Naive thymus-derived CD8-positive, alpha-beta T cell (primary cell): ENCODE measurements around the gene MEIKIN. TPM values are rescaled to one million over a fixed set of nuclear protein-coding genes. Genes with fewer than 3 reads are reported as not detected.
"Not testable (repeated sequence)": the region's sequence is repeated elsewhere in the genome, so short reads cannot be mapped to it uniquely, and the experiment has no call there.

ENCODE experiments used
- ATAC-seq, 2 donors: fragments of 150-1000 bp; cut with Tn5 transposase in 1 of 2; sonication (Bioruptor Pico), chemical (Tn5 transposase) in 1 of 2; 1 replicate in 1 of 2; 2 replicates in 1 of 2; pipeline ENCODE4 v1.10.0; 2021; ENCODE audit warnings: mild to moderate bottlenecking in 2 of 2, moderate library complexity in 2 of 2
- POLR2A ChIA-PET: fragments of 350-600 bp; sonication (Branson Sonifier 250); formaldehyde crosslinking; loops from one replicate; lab custom pipeline; 2021; ENCODE audit warnings: antibody characterized with exemption; lab: Charles Lee
- DNase-seq, 10 donors: peaks; one replicate each; pipeline versions ENCODE4 v3.0.0 to v3.0.0-alpha.2; 2020 to 2022
- H3K27ac Mint-ChIP-seq, 10 donors: one replicate each; pipeline ENCODE4 v1.8.0; 2020 to 2022; ENCODE audit warnings: mild to moderate bottlenecking in 10 of 10, mixed read lengths in 10 of 10, moderate library complexity in 4 of 10, inconsistent platforms in 1 of 10
- H3K27me3 Mint-ChIP-seq, 5 donors: one replicate each; pipeline ENCODE4 v1.8.0; 2021 to 2022; ENCODE audit warnings: mixed read lengths in 5 of 5
- H3K36me3 Mint-ChIP-seq, 3 donors: one replicate each; pipeline ENCODE4 v1.8.0; 2020 to 2022; ENCODE audit warnings: mixed read lengths in 3 of 3, mild to moderate bottlenecking in 2 of 3, inconsistent platforms in 1 of 3
- H3K4me1 Mint-ChIP-seq, 4 donors: one replicate each; pipeline ENCODE4 v1.8.0; 2021 to 2022; ENCODE audit warnings: mixed read lengths in 4 of 4
- H3K4me3 Mint-ChIP-seq, 10 donors: one replicate each; pipeline ENCODE4 v1.8.0; 2020 to 2022; ENCODE audit warnings: mild to moderate bottlenecking in 10 of 10, mixed read lengths in 10 of 10, moderate library complexity in 6 of 10, inconsistent platforms in 1 of 10
- H3K9me3 Mint-ChIP-seq, 9 donors: one replicate each; pipeline ENCODE4 v1.8.0; 2020 to 2022; ENCODE audit warnings: mixed read lengths in 9 of 9, mild to moderate bottlenecking in 3 of 9, inconsistent platforms in 1 of 9, moderate library complexity in 1 of 9
- polyA plus RNA-seq, 3 donors: library from polyadenylated mRNA; unstranded; fragments of 300-500 nt; fragmentation: Illumina TruSeq; gene quantifications; one replicate each; pipeline ENCODE4 v1.2.3, GENCODE V29; 2021
- total RNA-seq, 8 experiments: library from RNA in 2 of 8; stranded (reverse) in 2 of 8; gene quantifications; one replicate each; pipeline ENCODE4 v1.2.3 and lab custom pipeline; 2021 to 2026

Gene MEIKIN
- total and polyA plus RNA-seq, 5 experiments from 2014 or later = 2.7 to 2.8 TPM; not detected in 3

DNA sequence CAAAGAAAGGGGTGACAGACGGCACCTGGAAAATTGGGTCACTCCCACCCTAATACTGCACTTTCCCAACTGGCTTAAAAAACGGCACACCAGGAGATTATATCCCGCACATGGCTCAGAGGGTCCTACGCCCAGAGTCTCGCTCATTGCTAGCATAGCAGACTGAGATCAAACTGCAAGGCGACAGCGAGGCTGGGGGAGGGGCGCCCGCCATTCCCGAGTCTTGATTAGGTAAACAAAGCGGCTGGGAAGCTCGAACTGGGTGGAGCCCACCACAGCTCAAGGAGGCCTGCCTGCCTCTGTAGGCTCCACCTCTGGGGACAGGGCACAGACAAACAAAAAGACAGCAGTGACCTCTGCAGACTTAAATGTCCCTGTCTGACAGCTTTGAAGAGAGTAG, 74.2 kb downstream of the MEIKIN start:
- H3K4me1 Mint-ChIP-seq, ATAC-seq, POLR2A ChIA-PET: not testable (repeated sequence)

DNA sequence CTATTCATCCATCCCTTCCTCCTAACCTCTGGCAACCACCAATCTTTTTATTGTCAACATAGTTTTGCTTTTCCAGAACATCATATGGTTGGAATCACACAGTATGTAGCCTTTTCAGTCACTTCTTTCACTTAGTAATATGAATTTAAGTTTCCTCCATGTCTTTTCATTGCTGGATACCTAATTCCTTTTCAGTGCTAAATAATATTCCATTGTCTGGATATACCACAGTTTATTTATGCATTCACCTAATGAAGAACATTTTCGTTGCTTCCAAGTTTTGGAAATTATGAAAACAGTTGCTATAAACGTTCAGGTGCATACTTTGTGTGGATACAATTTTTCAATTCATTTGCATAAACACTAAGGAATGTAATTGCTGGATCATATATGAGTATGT, 77.9 kb downstream of the MEIKIN start:
- POLR2A ChIA-PET = no interaction called here
- no peak for DNase-seq
- ATAC-seq = no peak
- peaks cover 0 to 1% (median 0%) of the 10 kb centered on the region in 4 donors for H3K4me1 Mint-ChIP-seq
- peaks cover 20 to 83% (median 39%) of the 10 kb centered on the region in 9 donors for H3K9me3 Mint-ChIP-seq
- H3K36me3 Mint-ChIP-seq = peaks cover 11 to 68% (median 45%) of the 10 kb centered on the region in 3 donors
- peaks cover 0 to 4% (median 0%) of the 10 kb centered on the region in 5 donors for H3K27me3 Mint-ChIP-seq
- H3K27ac Mint-ChIP-seq = no peak overlapping the region
- H3K4me3 Mint-ChIP-seq = no peak overlapping the region

More for the DNA sequence above, 74.2 kb downstream of the MEIKIN start:
- Mint-ChIP-seq H3K36me3 (peaks cover 4 to 42% (median 30%) of the 10 kb centered on the region in 3 donors), H3K9me3 (peaks cover 10 to 66% (median 18%) of the 10 kb centered on the region in 9 donors)
- not testable (repeated sequence) for H3K27ac Mint-ChIP-seq, DNase-seq, H3K4me3 Mint-ChIP-seq, H3K27me3 Mint-ChIP-seq

DNA sequence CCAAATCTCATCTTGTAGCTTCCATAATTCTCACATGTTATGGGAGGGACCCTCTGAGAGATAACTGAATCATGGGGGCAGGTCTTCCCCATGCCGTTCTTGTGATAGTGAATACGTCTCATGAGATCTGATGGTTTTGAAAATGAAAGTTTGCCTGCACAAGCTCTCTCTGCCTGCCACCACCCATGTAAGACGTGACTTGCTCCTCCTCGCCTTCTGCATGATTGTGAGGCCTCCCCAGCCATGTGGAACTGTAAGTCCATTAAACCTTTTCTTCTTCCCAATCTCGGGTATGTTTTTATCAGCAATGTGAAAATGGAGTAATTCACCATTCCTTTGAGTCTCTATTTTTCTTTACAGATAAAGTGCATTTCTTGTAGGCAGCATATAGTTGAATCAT, 81.8 kb downstream of the MEIKIN start:
- Mint-ChIP-seq H3K4me3 (no peak overlapping the region), H3K27me3 (peaks cover 0 to 4% (median 0%) of the 10 kb centered on the region in 5 donors), H3K27ac (no peak overlapping the region), H3K9me3 (peaks cover 16 to 66% (median 37%) of the 10 kb centered on the region in 9 donors), H3K36me3 (peaks cover 9 to 48% (median 42%) of the 10 kb centered on the region in 3 donors), H3K4me1 (no peaks in the 10 kb centered on the region)
- ATAC-seq = no peak
- no peak for DNase-seq
- POLR2A ChIA-PET = no interaction called here

DNA sequence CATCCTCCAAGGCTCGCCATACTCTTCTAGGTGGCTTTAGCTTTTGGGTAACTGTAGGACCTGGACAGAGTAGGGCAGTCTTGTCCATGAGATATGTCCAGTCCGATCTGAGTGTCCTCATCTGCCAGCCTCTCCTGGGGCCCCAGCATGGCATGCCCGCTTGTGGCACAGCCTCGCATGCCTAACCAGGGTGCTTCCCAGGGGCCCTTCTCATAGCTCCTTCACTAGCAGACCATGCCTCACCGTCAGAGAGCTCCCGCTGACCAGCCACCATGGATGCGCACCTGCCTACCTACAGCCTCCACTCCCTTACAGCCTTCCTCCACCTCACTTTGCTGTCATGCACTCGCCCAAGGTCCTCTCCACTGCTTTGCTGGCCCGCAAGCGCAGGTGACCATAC, 88.1 kb downstream of the MEIKIN start:
- DNase-seq (no peak), ATAC-seq (no peak)
- Mint-ChIP-seq H3K36me3 (peaks cover 0 to 10% (median 5%) of the 10 kb centered on the region in 3 donors), H3K4me1 (peaks cover 6 to 17% (median 13%) of the 10 kb centered on the region in 4 donors), H3K27ac (no peak overlapping the region), H3K9me3 (peaks cover 0 to 7% (median 1%) of the 10 kb centered on the region in 9 donors), H3K4me3 (no peak overlapping the region), H3K27me3 (no peaks in the 10 kb centered on the region)
- POLR2A ChIA-PET = no interaction called here

DNA sequence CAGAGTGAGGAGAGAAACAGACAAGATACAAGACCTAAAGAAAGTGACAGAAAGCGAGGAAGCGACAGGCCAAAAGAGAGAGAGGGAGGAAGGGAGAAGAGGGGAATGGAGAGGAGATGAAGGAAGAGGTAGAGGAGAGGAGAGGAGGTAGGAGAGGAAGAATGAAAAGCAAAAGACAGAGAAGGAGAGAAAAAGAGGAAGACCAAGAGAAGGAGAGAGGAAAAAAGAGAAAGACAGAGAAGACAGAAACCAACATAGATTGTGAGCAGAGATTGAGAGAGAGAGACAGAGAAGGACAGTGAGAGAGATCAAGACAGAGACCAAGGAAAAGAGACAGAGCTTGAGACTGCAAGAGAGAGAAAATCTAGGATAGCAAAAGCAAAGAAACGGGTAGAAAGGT, 90.0 kb downstream of the MEIKIN start:
- Mint-ChIP-seq H3K9me3 (peaks cover 0 to 10% (median 4%) of the 10 kb centered on the region in 9 donors), H3K4me1 (peaks cover 6 to 17% (median 13%) of the 10 kb centered on the region in 4 donors), H3K36me3 (peaks cover 0 to 14% (median 10%) of the 10 kb centered on the region in 3 donors), H3K4me3 (no peak overlapping the region), H3K27me3 (no peaks in the 10 kb centered on the region), H3K27ac (peak overlapping the region in 6 of 10 donors; percentile 4 to 90 (median 34))
- ATAC-seq (no peak), DNase-seq (no peak)
- POLR2A ChIA-PET = no interaction called here

DNA sequence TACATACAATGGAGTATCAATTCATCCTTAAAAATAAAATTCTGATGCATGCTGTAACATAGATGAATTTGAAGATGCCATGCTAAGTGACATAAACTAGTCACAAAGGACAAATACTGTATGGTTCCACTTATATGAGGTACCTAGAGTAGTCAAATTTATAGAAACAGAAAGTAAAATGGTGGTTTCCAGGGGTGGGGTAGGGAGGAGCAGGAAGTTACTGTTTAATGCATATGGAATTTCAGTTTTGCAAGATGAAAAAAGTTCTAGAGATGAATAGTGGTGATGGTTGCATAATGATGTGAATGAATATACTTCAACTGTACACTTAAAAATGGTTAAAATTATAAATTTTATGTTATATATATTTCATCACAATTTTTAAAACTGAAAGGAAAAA, 91.3 kb downstream of the MEIKIN start:
- Mint-ChIP-seq H3K4me1 (peaks cover 6 to 17% (median 13%) of the 10 kb centered on the region in 4 donors), H3K27ac (peak overlapping the region in 2 of 10 donors; percentile 22 to 51), H3K27me3 (no peaks in the 10 kb centered on the region), H3K4me3 (peak overlapping the region in 1 of 10 donors; percentile 38), H3K36me3 (peaks cover 0 to 24% (median 10%) of the 10 kb centered on the region in 3 donors), H3K9me3 (peaks cover 0 to 18% (median 14%) of the 10 kb centered on the region in 9 donors)
- DNase-seq (no peak), ATAC-seq (peak in 1 of 2 donors; percentile 38)
- POLR2A ChIA-PET = no interaction called here

DNA sequence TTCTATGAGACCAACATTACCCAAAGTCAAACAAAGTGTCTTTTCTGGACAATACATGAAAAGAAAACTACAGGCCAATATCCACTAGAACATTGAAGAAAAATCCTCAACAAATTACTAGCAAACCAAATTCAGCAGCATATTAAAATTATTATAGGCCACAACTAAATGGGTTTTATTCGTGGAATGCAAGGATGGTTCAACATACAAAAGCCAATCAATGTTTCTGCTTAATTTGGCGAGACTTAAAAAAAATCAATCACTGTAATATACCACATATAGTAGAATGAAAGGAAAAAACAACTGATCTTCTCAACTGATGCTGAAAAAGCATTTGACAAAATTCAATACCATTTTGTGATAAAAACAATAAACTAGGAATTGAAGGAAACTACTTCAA, 96.8 kb downstream of the MEIKIN start:
- H3K27ac Mint-ChIP-seq = no peak overlapping the region
- peaks cover 0 to 60% (median 39%) of the 10 kb centered on the region in 3 donors for H3K36me3 Mint-ChIP-seq
- ATAC-seq = no peak
- no peak overlapping the region for H3K4me3 Mint-ChIP-seq
- peaks cover 0 to 4% (median under 1%) of the 10 kb centered on the region in 4 donors for H3K4me1 Mint-ChIP-seq
- POLR2A ChIA-PET = no interaction called here
- peaks cover 9 to 69% (median 48%) of the 10 kb centered on the region in 9 donors for H3K9me3 Mint-ChIP-seq
- H3K27me3 Mint-ChIP-seq = no peaks in the 10 kb centered on the region
- DNase-seq = no peak

DNA sequence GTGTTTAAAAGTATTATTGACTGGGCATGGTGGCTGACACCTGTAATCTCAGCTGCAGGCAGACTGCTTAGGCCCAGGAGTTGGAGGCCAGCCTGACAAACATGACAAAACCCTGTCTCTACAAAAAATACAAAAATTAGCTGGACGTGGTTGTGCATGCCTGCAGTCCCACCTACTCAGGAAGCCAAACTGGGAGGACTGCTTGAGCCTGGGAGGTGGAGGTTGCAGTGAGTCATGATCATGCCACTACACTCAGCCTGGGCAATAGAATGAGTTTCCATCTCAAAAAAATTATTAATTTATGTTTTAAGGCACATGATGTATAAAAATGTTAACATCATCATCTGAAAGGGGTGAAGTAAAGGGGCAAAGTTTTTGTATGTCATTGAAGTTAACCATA, 98.9 kb downstream of the MEIKIN start:
- Mint-ChIP-seq H3K27ac (no peak overlapping the region), H3K9me3 (peaks cover 7 to 91% (median 57%) of the 10 kb centered on the region in 9 donors), H3K4me1 (no peaks in the 10 kb centered on the region), H3K4me3 (no peak overlapping the region), H3K27me3 (no peaks in the 10 kb centered on the region), H3K36me3 (peaks cover 2 to 64% (median 51%) of the 10 kb centered on the region in 3 donors)
- ATAC-seq (no peak), DNase-seq (no peak)
- POLR2A ChIA-PET = no interaction called here

DNA sequence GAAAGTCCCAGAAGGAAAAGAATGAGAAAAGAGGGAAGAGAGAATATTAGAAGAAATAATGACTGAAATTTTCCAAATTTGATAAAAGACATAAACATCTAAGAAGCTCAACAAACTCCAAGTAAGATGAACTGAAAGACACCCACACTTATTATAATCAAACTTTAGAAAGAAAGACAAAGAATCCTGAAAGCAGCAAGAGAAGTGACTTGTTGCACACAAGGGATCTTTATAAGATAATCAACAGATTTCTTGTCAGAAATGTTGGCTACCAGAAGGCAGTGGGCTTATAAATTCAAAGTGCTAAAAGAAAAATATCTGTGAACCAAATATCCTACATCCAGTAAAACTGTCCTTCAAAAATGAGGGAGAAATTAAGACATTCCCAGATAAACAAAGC, 99.6 kb downstream of the MEIKIN start:
- peaks cover 7 to 98% (median 57%) of the 10 kb centered on the region in 9 donors for H3K9me3 Mint-ChIP-seq
- H3K27ac Mint-ChIP-seq = no peak overlapping the region
- H3K4me3 Mint-ChIP-seq = no peak overlapping the region
- no peak for DNase-seq
- H3K4me1 Mint-ChIP-seq = no peaks in the 10 kb centered on the region
- ATAC-seq = no peak
- POLR2A ChIA-PET = no interaction called here
- H3K27me3 Mint-ChIP-seq = no peaks in the 10 kb centered on the region
- H3K36me3 Mint-ChIP-seq = peaks cover 2 to 66% (median 54%) of the 10 kb centered on the region in 3 donors

DNA sequence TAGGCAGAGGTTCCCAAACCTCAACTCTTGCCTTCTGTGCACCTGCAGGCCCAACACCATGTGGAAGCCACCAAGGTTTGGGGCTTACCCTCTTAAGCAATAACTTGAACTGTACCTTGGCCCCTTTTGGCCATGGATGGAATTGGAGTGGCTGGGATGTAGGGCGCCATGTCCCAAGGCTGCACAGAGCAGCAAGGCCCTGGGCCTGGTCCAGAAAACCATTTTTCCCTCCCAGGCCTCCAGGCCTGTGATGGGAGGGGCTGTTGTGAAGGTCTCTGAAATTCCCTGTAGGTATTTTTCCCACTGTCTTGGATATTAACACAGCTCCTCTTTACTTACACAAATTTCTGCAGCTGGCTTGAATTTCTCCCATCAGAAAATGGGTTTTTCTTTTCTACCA, 102.5 kb downstream of the MEIKIN start:
- DNase-seq, H3K27ac Mint-ChIP-seq, H3K4me3 Mint-ChIP-seq, H3K4me1 Mint-ChIP-seq, H3K27me3 Mint-ChIP-seq, ATAC-seq, POLR2A ChIA-PET: not testable (repeated sequence)
- Mint-ChIP-seq H3K9me3 (peaks cover 17 to 96% (median 61%) of the 10 kb centered on the region in 9 donors), H3K36me3 (peaks cover 7 to 68% (median 57%) of the 10 kb centered on the region in 3 donors)

DNA sequence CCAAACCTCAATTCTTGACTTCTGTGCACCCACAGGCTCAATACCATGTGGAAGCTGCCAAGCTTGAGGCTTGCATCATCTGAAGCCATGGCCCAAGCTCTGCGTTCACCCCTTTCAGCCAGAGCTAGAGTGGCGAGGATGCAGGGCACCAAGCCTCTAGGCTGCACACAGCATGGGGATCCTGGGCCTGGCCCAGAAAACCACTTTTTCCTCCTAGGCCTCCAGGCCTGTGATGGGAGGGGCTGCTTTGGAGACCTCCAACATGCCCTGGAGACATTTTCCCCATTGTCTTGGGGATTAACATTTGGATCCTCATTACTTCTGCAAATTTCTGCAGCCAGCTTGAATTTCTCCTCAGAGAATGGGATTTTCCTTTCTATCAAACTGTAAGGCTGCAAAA, 112.8 kb downstream of the MEIKIN start:
- ATAC-seq, DNase-seq, H3K4me3 Mint-ChIP-seq, H3K36me3 Mint-ChIP-seq, H3K4me1 Mint-ChIP-seq, H3K27ac Mint-ChIP-seq, POLR2A ChIA-PET, H3K27me3 Mint-ChIP-seq: not testable (repeated sequence)
- peaks cover 0 to 28% (median 9%) of the 10 kb centered on the region in 9 donors for H3K9me3 Mint-ChIP-seq

DNA sequence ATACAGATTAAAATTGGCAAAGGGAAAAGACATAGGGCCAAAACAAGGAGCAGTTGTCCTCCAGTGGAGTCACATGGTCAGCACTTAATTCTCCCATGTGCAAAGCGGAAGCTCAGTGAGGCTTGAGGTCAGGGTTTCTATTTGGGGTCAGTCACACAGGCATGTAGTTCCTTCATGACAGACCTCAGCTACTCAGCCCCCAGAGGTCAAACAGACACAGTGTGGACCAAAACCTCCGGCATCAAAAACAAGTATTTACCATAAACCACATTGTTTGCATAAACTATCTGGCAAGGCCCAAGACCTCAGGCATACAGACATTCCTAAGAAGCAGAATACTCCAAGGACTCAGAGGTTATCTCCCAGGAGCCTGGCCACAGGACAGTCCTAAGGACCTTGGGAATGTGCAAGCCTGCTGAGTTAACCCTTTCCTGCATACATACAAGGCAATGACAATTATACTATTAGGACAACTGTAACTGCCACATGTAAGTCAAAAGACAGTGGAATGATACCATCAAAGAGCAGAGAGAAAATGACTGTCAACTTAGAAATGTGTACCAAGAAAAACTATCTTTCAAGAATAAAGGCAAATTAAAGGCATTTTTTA, 120.0 kb downstream of the MEIKIN start:
- POLR2A ChIA-PET = interaction anchor here (0.6 kb wide), 1 partner anchor 184 kb away, joined by 3 read pairs; no protein-coding TSS in a partner anchor
- Mint-ChIP-seq H3K4me1 (peaks cover 0 to 2% (median 0%) of the 10 kb centered on the region in 4 donors), H3K27ac (no peak overlapping the region), H3K9me3 (peaks cover 0 to 13% (median 0%) of the 10 kb centered on the region in 9 donors), H3K27me3 (peaks cover 0 to 8% (median 0%) of the 10 kb centered on the region in 5 donors), H3K4me3 (no peak overlapping the region), H3K36me3 (peaks cover 2 to 19% (median 8%) of the 10 kb centered on the region in 3 donors)
- no peak for DNase-seq
- ATAC-seq = no peak

DNA sequence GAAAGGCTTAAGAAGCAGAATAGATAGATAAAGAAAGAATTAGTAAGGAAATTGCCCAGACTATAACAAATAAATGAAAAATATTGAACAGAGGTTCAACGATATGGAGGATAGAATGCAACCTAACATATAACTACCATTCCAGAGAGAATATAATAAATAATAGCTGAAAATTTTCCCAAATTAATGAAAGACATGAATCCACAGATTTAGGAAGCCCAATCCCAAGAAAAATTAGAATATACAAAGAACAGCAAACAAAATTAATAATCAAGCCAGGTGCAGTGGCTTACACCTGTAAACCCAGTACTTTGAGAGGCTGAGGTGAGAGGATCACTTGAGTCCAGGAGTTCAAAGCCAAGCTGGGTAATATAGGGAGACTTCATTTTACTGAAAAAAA, 120.8 kb downstream of the MEIKIN start:
- peaks cover 0 to 8% (median 0%) of the 10 kb centered on the region in 5 donors for H3K27me3 Mint-ChIP-seq
- POLR2A ChIA-PET = no interaction called here

More for the DNA sequence above, 120.8 kb downstream of the MEIKIN start:
- no peak overlapping the region for H3K27ac Mint-ChIP-seq
- no peak overlapping the region for H3K4me3 Mint-ChIP-seq
- H3K4me1 Mint-ChIP-seq = peaks cover 0 to 2% (median 0%) of the 10 kb centered on the region in 4 donors
- DNase-seq (no peak), ATAC-seq (no peak)
- H3K9me3 Mint-ChIP-seq = peaks cover 0 to 13% (median 0%) of the 10 kb centered on the region in 9 donors
- H3K36me3 Mint-ChIP-seq = peaks cover 2 to 19% (median 8%) of the 10 kb centered on the region in 3 donors
